ENCODE results near the gene ATP9B. TPM values are rescaled to one million over a fixed set of nuclear protein-coding genes. Genes with fewer than 3 reads are reported as not detected.

The ATP9B gene
- total RNA-seq, 1 experiment from 2014 or later, result 44.4 TPM

- Histone ChIP-seq H3K4me1 (ENCODE audit: control insufficient read depth, insufficient read depth, low read length) (no peaks in the 10 kb centered on the region), H3K36me3 (ENCODE audit: control insufficient read depth, insufficient read depth, low read length) (no peaks in the 10 kb centered on the region), H3K4me3 (ENCODE audit: low read depth in 2 of 2, low read length in 2 of 2) (no peak overlapping the region), H3K9me3 (ENCODE audit: control insufficient read depth, insufficient read depth, low read depth, low read length) (no peaks in the 10 kb centered on the region), H3K27me3 (ENCODE audit: control insufficient read depth, insufficient read depth, low read length) (no peaks in the 10 kb centered on the region), H3K27ac (ENCODE audit: low read length) (no peak overlapping the region)
- TF ChIP-seq POLR2AphosphoS5 (IDR thresholded peaks at IDR 0.05; ENCODE audit: low read depth, low read length), result no peak
- TF ChIP-seq REST (IDR thresholded peaks at IDR 0.05; ENCODE audit: insufficient read depth in 1 of 2, low read depth in 2 of 2, low read length in 1 of 2), result no peak
- no peak for TF ChIP-seq TCF7L2 (IDR thresholded peaks at IDR 0.05; ENCODE audit: low read depth, low read length)
- no peak for TF ChIP-seq SIN3A (IDR thresholded peaks at IDR 0.05; ENCODE audit: borderline replicate concordance, insufficient read depth, low read depth, low read length)
- no peak for TF ChIP-seq CTCF (IDR thresholded peaks at IDR 0.05)
- intact Hi-C loops (cut with micrococcal nuclease; ENCODE audit: unreplicated experiment) (no loop called here), in situ Hi-C loops (cut with HindIII; ENCODE audit: low pct_unique_long_range_greater_than_20kb, low sequenced_read_pairs) (no loop called here)
- ChIA-PET CTCF (interaction anchor here (0.6 kb wide), 1 partner anchor 311 kb away, joined by 3 read pairs; no protein-coding TSS in a partner anchor), POLR2A (no interaction called here)
- ATAC-seq (0 out of 2 replicates have a peak, but pooled peaks have one; percentile 25), DNase-seq (ENCODE audit: low read depth, low spot score) (no peak)
- BruUV-seq (replicated peaks), result no TSS peak
Observed at GRCh38 chr18:79252904-79253633, 183.9 kb downstream of the ATP9B start.

GRCh38 chr18:79257480-79257879 is 188.3 kb downstream of the ATP9B start:
- ATAC-seq (no peak), DNase-seq (ENCODE audit: low read depth, low spot score) (no peak)
- BruUV-seq (replicated peaks), result no TSS peak
- ChIA-PET CTCF (no interaction called here), POLR2A (no interaction called here)
- Histone ChIP-seq H3K4me3 (ENCODE audit: low read depth in 2 of 2, low read length in 2 of 2) (no peak overlapping the region), H3K27ac (ENCODE audit: low read length) (no peak overlapping the region), H3K4me1 (ENCODE audit: control insufficient read depth, insufficient read depth, low read length) (no peaks in the 10 kb centered on the region), H3K36me3 (ENCODE audit: control insufficient read depth, insufficient read depth, low read length) (no peaks in the 10 kb centered on the region), H3K9me3 (ENCODE audit: control insufficient read depth, insufficient read depth, low read depth, low read length) (no peaks in the 10 kb centered on the region), H3K27me3 (ENCODE audit: control insufficient read depth, insufficient read depth, low read length) (no peaks in the 10 kb centered on the region)
- intact Hi-C loops (cut with micrococcal nuclease; ENCODE audit: unreplicated experiment) (no loop called here), in situ Hi-C loops (cut with HindIII; ENCODE audit: low pct_unique_long_range_greater_than_20kb, low sequenced_read_pairs) (no loop called here)
- TF ChIP-seq CTCF (IDR thresholded peaks at IDR 0.05), result no peak
- TF ChIP-seq TCF7L2 (IDR thresholded peaks at IDR 0.05; ENCODE audit: low read depth, low read length), result no peak
- TF ChIP-seq SIN3A (IDR thresholded peaks at IDR 0.05; ENCODE audit: borderline replicate concordance, insufficient read depth, low read depth, low read length), result no peak
- no peak for TF ChIP-seq POLR2AphosphoS5 (IDR thresholded peaks at IDR 0.05; ENCODE audit: low read depth, low read length)

Data from Panc1 (cell line).